SH-SY5Y (cell line): Measurements from ENCODE around the gene ALPP.

Source experiments
- GATA2 ChIP-seq: IDR thresholded peaks from 2 replicates; pipeline ENCODE4 v1.6.1; 2011; ENCODE audit warnings: mild to moderate bottlenecking, low read depth, low read length
- GATA3 ChIP-seq: IDR thresholded peaks from 2 replicates; pipeline ENCODE4 v1.6.1; 2011; ENCODE audit warnings: low read depth, mild to moderate bottlenecking, low read length, moderate library complexity

The ALPP gene

DNA sequence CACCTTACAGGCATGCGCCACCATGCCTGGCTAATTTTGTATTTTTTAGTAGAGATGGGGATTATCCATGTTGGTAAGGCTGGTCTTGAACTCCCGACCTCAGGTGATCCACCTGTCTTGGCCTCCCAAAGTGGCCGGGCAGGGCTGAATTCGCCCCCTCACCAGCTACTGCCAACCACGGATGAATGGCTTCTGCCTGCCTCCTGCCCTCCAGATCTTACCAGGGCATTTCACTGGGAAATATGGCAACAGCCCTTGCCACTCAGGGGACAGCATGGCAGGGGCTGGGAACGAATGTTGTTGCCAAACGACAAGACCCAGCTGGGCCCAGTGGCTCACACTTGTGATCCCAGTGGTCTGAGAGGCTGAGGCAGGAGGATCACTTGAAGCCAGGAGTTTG lies 1.8 kb upstream of the ALPP start:
- no peak for TF ChIP-seq GATA2
- TF ChIP-seq GATA3 = no peak

DNA sequence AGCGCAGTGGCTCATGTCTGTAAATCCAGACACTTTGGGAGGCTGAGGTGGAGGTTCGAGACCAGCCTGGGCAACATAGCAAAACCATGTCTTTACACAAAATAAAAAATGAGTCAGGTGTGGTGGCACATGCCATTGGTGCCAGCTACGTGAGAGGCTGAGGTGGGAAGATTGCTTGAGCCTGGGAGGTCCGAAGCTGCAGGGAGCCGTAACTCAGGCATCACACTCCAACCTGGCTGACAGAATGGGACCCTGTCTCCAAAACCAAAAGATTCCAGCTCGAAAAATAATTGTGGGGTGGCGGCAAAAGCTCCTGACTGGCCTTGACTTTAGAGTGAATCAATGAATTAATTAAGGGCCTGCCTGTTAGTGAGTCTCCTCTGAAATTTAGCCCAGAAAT lies 1.2 kb upstream of the ALPP start:
- TF ChIP-seq GATA3 (no peak), GATA2 (no peak)

DNA sequence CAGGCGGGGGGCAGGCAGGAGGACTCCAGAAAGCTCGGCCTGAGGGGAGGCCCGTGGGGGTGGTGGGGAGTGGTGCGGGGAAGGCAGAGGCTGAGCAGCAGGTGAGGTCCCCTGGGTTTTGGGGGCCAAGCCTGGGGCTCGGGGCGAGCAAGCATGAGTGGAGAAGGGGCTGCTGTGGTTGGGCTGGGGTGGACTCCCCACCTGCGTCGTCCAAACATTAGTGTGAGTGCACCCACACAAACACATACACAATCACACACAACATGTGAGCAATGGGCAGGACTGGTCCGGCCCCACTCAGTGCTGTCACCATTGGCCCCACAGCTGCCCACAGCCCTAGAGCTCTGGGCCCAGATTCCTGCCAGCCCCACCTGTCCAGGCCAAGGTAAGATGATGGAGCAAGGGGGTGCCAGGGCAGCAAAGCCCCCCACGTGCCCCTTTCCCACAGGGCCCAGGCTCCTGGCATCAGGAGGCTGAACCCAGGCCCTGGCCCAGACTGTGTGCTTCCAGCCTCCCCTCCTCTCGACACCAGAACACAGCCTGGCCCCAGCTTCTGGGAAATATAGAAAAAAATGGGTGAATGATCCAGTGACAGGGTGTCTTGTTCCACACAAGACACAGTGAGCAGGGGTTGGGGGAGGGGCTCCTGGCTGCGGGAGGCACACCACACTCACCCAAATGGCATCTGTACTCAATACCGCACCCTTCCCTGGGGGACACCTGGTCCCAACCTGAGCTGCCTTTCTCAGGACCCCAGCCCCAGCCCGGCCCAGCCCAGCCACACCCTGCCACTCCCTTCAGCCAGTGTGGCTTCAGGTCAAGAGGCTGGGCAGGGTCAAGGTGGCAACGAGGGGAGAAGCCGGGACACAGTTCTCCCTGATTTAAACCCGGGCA lies 463 bp upstream of the ALPP start:
- TF ChIP-seq GATA2 (no peak), GATA3 (no peak)

DNA sequence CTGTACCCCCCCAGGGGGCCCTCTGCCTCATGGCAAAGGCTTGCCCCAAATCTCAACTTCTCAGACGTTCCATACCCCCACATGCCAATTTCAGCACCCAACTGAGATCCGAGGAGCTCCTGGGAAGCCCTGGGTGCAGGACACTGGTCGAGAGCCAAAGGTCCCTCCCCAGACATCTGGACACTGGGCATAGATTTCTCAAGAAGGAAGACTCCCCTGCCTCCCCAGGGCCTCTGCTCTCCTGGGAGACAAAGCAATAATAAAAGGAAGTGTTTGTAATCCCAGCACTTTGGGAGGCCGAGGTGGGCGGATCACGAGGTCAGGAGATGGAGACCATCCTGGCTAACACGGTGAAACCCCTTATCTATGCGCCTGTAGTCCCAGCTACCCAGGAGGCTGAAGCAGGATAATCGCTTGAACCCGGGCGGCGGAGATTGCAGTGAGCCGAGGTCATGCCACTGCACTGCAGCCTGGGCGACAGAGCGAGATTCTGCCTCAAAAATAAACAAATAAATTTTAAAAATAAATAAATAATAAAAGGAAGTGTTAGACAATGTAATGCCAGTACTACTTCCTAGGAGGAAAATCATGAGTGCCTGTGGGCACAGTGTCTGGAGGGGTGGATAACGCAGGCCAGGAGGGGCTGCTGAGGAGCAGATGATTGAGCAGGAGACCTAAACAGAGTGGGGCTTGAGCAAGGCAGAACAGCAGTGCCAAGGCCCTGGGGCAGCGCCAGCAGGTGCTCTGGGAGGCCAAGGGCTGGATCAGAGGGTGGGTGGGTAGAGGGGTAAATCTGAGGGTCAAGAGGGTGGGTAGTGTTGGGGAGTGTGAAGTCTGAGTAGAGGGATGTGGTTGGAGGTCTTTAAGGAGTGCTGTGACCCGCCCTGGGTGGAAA lies 4.0 kb downstream of the ALPP start:
- TF ChIP-seq GATA2 (no peak), GATA3 (no peak)

DNA sequence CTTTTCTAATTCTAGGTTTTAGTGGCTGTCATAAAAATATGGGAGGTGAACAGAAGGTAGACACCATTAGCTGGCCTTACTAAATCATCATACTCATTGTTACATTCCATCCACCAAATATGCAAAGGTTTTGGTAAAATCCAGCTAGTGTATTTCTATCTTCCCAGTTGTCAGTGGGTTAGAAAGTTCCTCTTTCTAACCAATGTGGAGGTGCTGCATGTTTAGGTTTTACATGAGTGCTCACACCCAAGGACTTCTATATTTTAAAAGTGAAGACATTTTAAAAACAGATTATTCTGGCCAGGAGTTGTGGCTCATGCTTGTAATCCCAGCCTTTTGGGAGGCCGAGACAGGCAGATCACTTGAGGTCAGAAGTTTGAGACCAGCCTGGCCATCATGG lies 5.9 kb downstream of the ALPP start:
- TF ChIP-seq GATA2 (no peak), GATA3 (no peak)

DNA sequence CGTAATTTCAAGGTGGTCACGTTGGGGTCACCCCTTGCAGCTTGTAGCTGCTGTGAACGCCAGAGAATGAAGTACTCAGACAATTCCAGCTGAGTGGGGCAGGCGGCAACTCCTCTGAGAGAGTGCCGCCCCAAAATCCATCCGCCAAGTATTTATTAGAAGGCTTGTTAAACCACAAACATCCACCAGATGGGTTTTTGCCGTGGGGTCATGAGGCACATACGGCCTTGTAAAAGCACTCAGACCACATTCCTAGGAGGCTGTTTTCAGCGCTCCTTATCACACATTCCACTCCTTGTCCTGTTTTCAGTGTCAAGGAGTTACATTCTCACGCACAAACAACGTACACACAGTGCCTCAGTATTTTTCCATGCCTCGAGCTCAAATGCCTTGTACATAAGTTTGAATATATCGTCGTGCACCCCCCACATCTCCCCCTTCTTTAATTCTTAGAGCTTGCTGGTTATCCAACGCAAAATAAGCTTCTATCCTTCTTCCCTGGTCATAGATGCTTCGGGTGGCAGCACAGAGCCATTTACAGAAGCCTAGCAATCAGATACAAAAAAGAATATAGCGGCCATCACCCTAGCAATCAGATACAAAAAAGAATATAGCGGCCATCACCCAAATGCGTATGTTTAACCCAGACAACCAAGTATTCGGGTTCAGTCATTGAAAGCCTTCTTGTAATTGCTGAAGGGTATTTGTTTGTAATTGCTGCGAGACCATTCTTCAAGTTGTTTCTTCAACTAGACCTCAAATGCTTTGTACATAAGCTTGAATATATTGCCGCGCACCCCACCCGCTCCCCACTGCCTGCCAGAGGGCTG lies 7.3 kb downstream of the ALPP start:
- TF ChIP-seq GATA3 (no peak), GATA2 (no peak)

DNA sequence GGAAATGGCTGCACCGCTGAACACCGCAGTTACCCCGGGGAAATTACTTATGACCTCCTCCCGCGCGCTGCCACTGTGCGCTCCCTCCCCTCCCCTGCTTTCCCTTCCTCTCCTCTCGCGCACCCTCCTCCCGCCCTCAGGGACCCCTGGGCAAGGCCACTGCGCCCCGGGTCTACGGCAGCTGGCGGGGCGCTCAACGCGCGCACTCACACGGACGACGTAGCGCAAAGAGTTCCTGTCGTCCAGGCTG lies 7.9 kb downstream of the ALPP start:
- TF ChIP-seq GATA2 (no peak), GATA3 (no peak)

DNA sequence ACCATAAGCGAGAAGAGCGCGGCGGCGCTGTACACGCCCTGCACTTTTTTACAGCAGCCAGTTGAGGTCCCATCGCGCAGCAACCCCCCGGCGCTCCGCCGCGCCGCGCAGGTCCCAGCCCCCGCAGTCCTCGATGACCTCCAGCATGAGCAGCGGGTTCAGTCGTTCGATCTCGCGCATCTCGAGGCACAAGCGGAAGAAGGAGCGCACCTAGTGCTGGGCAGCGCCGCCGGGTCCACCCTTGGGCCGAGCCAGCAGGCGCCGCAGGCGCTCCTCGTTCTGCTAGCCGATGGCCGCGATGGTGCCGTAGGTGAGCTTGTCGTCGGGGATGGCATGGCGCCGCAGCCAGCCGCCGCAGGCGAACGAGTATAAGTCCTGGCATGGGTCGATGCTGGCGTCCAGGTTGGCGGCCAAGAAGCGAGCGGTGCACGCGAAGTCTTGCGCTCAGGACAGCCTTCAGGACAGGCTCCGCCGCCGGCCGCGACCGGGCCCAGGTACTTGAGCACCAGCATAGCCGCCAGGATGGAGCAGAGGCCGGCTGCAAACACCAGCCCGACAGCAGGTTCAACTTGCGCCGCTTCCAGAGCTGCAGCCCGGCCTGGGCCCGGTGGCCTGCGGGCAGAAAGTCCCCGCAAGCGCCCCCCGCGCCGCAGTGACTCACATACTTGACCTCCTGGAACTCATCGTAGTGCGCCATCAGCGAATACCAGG lies 8.3 kb downstream of the ALPP start:
- TF ChIP-seq GATA3 (no peak), GATA2 (no peak)

DNA sequence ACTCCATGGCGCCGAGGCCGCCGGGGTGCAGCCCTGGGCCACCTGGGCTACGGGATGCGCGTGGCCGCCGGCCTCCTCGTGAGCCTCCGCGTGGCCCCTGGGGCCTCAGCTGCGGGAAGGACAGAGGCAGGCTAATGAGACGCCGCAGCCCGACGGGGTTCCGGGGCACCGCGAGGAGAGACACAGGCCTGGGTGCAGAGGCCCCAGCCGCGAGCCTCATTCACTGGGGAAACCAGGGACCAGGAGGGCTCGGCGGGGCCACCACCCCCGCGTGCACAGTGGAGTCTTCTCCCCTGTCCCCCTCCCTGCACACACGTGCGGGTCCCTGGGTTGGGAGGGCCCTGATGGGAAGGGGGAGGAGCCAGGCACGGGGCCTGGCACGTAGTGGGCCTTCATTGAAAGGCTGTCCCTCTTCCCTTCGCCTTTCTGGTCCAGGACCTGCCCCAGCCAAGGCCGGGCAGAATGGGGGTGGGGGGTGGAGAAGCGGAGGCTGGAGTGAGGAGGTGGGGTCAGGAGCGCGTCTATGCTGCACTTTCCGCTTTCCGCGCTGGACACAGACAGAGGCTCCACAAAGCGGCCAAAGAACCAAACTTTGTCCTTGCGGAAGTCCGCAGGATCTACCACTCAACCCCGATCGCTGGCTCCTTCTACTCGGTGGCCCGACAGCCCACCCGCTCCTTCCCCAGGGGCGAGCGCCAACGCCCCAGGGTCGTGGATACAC lies 9.1 kb downstream of the ALPP start:
- TF ChIP-seq GATA2 (no peak), GATA3 (no peak)

DNA sequence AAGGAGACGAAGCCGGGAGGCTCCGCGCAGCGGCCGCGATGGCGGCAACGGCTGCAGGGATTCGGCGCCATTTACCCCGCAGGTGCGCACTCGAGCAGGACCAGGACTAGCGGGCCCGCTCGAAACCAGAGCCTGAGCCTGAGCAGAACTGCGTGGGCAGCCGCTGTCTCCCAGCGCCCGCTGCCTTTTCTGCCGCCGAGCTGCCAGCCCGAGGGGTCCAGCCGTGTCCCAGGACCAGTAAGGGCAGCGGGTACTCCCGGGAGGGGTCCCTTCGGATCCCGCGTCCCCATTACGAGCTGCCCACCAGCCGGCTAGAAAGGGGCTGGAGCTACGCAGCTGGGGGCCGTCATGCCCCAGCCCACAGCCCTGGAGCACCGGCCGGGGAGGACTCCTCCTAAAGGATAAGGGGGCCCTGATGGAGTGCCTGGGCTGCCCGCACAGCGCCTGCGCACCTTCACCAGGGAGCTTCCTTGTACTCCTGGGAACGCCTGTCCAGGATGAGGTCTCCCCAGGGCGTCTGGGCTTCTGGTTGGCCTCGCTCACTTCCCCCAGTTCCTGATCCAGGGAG lies 9.9 kb downstream of the ALPP start:
- no peak for TF ChIP-seq GATA3

DNA sequence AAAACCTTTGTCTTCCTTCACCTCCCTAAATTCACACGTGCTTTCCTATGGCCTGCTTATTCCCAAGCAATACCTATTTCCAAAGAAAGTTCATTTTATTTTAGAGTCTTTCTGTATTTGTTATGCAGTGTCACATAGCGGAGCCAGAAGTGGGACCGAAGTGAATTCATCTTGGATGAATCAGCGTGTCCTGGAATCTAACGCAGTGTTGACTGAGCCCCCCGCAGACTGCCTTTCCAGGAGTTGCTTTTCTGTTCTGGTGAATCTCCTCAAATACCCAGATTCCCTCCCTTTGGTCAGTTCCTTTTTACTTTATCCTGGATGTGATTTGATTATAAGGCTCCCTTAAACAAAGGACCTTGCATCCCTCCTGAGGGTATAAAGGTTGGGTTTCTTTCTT lies 10.8 kb downstream of the ALPP start:
- no peak for TF ChIP-seq GATA3
- no peak for TF ChIP-seq GATA2

DNA sequence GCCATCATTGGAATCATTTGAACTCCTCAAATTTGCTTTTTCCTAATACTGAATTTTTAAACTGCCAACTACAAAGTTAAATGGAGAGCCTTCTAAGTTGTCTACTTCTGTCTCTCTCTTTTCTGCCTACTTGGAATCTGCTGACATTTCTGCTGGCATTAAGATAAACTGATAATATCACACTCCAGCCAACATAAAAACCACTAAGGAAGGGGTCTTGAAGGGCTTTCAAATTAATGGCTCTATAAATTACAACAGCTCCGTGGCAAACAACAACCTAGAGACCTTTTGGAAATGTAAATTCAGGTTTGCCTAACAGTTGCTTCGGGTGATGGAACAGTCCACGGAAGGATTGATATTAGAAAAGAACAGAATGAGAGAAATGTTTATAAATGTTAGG lies 12.1 kb downstream of the ALPP start:
- no peak for TF ChIP-seq GATA3
- no peak for TF ChIP-seq GATA2

DNA sequence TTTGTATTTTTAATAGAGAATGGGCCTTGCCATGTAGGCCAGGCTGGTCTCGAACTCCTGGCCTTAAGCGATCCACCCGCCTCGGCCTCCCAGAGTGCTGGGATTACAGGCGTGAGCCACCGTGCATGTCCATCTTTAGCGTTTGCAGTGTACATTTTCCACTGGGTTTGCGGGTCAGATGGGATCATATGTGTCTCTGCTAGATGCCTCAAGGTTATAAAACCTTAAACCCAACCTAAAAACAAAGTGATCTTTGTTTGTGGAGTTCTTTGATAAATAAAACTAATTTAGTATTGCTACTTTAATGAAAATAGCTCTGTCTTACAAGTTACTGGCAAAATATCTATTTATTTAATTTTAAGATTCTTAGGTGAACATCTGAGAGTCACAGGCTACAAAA lies 15.0 kb downstream of the ALPP start:
- TF ChIP-seq GATA3 (no peak), GATA2 (no peak)
